K562 (cell line): ENCODE results near the gene ARHGEF33.

ENCODE experiments used
- CCAR2 ChIP-seq: fragments of 200-400 bp; formaldehyde crosslinking; IDR thresholded peaks from 2 replicates; pipeline ENCODE4 v1.6.1; 2017; ENCODE audit warnings: mild to moderate bottlenecking, low read depth, low read length
- CSDE1 ChIP-seq, 2 experiments: fragments of 450-650 bp; IDR thresholded peaks; 2 replicates each; pipeline ENCODE4 v1.6.1; 2016; ENCODE audit warnings: mild to moderate bottlenecking in 1 of 2
- MEF2D ChIP-seq: conservative IDR thresholded peaks from 2 replicates; pipeline ENCODE4 v1.6.1; 2016; ENCODE audit warnings: low read depth, missing genetic modification characterization, missing compliant biosample characterization
- PHF8 ChIP-seq: fragments of 200-600 bp; sonication (generic); IDR thresholded peaks from 2 replicates; pipeline ENCODE4 v1.6.1; 2012; ENCODE audit warnings: mixed run types, mild to moderate bottlenecking, inconsistent platforms, low read length, moderate library complexity, borderline replicate concordance

- TF ChIP-seq CSDE1 (IDR thresholded peaks at IDR 0.05), result no peak
- TF ChIP-seq PHF8, result no peak
- no peak for TF ChIP-seq MEF2D (tag)
- no peak for TF ChIP-seq CCAR2
Observed at GRCh38 chr2:38966006-38966405, 76.3 kb downstream of the ARHGEF33 start.
